GM19455 (cell line): ENCODE data around the gene TNS3.

Experiments
- ATAC-seq: cut with Tn5 transposase; IDR thresholded peaks from one replicate; pipeline ENCODE4 v1.9.1; 2021; ENCODE audit not compliant: unreplicated experiment

Gene TNS3

DNA sequence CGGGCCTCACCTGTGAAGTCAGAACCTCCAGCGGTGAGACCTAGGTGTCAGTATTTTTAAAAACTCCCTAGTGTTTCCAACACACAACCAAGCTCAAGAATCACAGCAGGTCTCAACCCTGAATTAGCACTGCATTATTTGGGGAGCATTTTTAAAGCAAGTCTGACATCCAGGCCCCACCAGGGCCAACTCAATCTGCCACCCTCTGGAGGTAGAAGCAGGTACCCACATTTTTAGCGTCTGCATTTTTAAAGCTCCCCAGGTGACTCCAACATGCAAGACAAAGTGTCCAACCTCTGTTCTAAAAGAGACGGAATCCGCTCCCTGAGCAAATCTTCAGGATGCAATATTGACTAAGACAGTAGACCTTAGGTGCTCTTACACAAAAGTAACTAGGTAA lies 225.7 kb downstream of the TNS3 start:
- ATAC-seq, result no peak

DNA sequence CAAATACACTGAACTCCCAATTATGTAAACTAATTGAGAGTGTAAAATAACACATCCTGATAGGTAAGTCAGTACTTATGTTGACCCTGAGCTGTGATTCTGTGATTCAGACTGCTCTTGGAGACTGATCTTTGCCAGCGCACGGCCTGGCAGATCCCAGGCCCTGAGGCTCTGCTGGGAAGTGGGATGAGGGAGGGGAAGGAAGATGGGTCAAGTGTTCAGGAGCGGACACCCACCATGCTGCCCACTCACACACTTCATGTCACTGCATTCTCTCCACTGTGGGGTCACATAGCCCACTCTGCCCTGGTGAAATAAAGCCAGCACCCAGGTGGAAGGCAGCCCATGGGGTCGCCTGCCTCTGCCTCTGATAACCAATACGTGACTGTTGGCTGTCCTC lies 226.2 kb downstream of the TNS3 start:
- ATAC-seq, result no peak

DNA sequence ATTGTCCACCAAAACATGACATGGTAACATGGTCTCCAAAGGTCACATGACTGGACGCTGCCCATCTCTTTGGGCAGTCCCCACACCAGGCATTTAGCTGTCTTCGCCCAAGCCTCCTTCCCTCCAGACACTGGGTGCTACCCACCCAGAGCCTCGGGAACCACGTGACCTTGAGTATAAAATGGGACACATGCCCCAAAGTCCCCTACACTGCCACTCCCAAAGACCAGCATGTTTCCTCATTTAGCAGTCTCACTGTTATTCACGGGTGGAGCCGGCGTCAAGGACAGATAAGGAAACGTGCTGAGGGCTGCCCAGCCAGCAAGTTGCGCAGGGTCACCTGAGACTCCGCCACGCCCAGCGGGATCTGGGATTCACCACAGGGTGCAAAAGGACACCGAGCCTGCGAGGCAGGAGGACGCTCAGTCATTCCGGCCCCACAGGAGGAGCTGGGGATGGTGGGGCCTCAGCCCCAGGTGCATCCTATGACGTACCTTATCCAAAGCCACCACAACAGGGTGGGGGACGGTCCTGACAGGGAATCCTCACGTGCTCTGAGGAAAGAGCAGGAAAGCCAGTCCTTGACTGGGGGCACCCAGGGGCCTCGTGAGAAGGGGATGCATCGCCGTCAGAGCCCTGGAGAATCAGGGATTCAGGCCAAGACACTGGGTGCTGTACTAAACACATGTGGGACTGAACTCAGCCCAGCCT lies 226.9 kb downstream of the TNS3 start:
- ATAC-seq, result no peak

DNA sequence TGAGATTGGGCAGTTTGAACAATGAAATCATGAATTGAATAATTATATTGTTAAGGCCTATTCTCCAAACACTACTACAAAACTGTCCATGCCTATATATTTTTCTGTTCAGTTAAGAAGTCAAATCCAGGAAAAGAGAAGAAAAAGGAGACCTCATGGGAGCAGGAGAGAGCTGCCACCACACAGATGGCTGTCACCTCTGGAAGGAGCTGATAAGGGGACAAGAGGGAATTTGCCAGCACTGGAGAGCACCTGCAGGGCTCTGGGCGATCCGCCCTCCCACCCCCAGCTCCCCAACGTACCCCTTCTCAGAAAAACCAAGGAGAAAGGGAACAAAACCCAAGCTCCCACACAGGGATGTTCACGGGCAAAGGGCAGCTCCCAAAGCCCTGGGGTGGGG lies 227.8 kb downstream of the TNS3 start:
- no peak for ATAC-seq

DNA sequence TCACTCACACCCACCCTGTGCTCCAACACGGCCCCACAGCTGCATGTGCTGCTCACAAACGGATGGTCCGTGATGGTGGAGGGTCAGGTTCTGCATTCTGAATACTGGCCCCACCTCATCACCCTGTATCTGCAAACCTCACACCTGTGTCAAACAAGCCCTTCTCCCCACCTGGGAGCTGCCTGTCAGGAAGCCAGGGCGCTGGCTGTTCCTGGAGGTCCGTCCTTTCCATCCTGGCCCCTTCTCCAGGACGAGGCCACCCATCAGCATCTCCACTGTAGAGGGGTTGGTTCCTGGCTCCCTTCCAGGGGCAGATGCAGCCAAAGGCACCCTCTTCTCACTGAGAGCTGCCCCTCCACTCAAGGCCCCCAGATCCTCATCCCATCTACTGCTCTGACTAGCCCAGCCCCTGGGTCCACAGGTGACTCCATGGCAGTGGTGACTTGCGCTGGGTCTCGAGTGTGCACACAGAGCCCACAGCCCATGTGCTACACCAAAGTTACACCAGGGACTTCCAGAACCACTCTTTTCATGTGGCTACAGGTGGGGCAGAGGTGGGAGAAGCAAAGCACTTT lies 229.4 kb downstream of the TNS3 start:
- no peak for ATAC-seq

DNA sequence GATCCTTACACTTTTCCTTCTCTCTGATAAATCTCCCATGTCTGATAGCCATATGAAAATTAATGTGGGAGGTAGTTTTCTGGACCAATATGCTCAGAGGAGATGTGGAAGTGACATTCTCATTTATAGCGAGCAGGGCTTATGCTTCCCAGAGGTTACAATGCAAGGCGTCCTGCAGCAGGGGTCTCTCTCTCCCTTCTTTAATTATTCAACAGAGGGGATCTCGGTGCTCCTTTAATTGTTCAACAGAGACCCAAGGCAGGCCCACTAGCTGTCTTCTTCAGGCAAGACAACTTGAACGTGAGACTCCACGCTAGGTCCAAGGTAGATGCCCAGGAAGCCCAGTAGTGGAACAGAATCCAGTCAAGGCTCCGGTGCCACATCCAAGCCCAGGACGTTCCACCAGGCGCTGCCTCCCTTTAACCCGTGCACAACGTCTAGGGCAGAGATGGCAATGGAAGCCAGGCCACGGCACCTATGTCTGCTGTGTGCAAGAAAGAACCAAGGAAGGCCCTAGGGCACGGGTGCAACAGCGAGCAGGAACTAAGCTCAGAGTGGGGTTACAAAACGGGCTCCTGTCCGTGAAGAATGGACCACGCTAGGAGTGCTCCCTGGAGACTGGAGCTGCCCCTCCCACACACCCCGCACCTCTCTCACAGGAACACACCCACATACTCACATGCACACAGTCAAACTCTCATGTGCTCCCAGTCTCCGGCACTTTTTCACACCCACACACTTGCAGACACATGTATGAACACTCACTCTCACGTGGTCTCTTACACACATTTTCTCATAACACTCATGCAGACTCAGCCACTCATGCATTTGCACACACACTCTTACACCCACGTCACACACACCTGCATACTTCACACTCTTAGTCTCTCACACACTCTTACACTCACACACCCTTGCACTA lies 230.4 kb downstream of the TNS3 start:
- ATAC-seq, result no peak

DNA sequence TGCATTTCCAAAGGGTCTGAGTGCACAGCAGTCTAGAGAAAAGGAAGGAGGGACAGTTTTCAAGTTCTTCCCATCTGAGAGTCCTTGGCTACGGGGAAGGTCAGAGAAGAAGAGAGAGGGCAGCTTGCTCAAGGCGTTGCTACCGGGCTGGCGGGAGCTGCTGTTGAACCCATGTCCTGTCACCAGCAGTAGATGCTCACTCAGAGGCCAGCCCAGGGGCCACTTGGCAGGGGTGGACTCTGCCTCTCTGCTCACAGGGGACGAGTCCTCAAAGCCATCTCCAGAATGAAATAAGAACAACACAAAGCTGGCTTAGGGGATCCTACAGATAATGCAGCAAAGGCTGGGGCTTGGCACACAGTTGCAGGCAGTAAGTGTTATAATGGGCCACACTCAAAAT lies 231.5 kb downstream of the TNS3 start:
- no peak for ATAC-seq

DNA sequence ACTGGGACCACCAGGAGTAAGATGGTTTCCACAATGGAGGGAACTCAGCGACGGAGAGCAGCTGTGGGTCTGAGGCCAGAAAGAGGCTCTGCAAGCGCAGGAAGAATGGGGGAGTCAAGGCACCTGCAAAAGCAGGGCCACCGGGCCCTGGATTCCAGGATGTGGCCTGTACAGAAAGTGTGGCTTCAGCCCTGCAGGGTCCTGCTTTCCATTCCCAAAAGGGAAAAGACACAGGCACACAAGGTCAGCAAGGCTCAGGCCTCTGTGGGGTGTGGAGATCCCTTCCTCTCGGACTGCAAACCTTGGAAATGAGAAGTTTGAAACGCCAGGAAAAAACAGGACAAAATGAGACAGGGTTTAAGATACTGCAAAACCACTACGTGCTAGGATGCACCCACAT lies 232.5 kb downstream of the TNS3 start:
- no peak for ATAC-seq

DNA sequence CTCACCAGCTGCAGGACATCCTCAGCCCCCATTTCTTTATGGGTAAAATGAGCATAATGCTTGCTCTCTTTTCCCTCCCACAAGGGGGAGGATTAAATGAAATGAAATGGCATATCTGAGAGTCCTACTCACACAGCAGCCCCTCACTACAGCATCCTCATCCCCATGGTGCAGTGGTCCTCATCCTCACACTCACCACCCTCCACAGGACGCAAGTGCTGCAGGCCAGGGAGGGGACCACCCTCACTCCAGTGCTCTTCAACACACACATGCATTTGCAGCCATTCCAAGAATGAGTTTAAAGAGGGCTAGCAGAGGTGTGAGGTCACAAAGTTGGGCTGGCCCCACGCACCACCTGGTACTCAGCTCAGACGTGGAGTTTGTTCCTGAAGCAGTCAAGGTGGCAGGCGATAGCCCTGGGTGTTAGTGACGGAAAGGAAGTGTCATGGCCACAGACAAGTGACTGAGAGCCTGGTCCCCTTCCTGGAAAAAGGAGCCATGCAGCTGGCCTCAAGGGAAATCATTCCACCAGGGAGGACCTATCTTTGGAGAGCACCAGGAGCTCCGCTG lies 234.0 kb downstream of the TNS3 start:
- no peak for ATAC-seq

DNA sequence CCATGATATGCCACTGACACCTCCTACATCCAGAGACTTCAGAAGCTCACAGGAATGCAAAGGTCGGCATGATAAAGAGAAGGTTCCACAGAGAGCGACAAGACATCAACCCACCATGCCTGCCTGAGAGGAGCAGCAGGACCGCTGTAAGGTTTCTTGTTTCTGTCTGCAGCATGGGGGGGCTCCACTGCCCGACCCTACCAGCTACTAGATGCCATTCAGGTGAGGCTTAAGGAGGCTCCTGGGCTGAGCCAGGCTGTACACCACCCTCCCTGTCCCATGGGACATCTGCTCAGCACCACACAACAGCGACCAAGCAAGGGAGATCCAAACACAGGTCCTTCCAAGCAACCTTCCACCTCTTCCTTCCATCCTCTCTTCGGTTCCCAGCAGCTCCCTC lies 234.6 kb downstream of the TNS3 start:
- no peak for ATAC-seq

DNA sequence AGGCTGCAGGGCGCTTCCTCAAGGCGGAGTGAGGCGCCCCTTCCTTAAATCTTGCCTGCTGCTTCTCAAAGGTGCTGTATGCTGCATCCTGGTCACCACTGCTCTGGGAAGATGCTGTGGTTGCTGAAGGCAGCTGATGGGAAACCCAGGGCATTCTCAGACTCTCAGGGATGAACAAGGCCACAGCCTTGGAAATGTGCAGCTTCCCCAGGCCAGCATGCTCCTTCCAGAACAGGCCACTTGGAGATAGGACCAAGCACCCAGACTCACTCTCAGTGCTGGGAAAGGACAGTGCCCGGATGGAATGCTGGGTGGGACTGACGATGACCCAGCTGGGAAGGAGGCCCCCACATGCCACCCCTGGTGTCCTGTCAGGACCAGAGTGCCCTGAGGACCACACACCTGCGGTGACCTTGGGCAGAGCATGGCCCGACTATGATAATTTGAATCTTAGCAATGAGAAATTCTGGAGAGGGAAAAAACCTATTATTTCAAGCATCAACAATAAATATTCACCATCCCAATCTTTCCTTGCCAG lies 235.5 kb downstream of the TNS3 start:
- ATAC-seq, result no peak

DNA sequence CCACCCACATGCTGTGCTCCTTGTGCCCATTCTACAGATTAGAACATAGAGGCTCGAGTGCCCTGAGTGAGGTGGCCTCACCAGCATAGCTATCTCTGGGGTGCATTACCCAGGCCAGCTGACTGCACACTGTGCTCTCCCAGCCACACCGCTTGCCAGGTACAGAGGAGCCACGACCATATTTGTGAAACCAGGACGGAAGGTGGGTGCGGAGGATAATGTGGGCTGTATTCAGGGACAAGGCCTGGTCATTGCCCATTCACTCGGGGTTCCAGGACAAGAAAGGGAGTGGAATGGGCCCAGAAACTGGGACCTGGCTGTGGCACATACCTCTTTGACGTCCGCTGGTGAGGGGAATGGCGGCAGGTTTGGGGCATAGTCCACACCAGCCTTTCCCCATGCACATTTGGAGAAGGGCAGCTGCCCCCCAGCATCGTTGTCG lies 236.0 kb downstream of the TNS3 start:
- ATAC-seq, result no peak

DNA sequence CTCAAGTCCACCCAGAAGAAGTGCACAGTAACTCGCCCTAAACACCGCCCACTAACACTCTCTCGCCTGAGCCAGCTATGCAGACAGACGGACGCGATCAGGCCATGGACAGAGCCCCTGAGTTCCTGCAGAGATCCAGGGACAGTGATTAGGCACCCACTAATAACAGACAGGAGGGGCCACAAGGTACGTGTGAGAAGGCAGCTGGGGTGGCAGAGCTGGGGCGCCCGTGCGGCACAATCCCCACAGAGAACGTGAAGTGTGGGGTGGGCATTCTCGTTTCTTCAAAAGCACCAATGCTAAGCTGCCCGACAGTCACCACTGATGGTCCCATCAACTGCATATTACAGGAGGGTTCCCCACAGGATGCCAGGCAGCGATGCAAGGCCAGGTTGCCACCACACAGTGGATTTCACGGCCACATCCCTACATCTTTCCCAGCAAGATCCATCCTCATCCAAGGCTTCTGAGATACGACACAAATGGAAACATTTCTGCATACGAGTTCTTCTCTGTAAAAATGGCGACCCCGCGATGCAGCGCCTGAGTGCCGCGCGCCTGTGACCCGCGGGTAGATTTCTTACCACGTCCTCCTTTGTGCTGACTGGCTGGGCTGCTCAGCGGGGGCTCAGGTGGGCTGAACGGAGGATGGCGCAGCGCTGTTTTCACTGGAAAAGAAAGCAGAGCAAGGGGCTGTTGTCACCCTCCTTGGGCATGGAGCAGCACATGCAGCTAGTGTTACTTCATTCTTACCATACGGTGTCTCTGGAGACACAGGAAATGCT lies 237.5 kb downstream of the TNS3 start:
- ATAC-seq, result no peak

DNA sequence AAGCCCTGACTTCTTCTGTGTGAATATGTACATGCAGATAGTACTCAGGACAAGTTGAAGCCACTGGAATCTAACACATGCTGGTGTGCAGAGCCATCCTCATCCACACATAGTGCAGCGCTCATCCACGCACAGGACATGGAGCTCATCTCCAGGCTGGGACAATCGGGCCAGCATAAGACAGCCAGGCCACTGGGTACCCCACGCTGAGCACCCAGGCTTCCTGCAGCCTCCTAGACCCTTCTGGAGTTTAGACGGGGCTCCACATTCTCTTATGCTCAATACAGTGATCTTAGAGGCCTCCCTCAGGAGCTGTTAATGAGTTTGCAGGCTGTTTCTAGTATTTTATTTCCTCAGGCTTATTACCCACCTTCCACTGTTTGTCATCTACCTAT lies 238.9 kb downstream of the TNS3 start:
- no peak for ATAC-seq

DNA sequence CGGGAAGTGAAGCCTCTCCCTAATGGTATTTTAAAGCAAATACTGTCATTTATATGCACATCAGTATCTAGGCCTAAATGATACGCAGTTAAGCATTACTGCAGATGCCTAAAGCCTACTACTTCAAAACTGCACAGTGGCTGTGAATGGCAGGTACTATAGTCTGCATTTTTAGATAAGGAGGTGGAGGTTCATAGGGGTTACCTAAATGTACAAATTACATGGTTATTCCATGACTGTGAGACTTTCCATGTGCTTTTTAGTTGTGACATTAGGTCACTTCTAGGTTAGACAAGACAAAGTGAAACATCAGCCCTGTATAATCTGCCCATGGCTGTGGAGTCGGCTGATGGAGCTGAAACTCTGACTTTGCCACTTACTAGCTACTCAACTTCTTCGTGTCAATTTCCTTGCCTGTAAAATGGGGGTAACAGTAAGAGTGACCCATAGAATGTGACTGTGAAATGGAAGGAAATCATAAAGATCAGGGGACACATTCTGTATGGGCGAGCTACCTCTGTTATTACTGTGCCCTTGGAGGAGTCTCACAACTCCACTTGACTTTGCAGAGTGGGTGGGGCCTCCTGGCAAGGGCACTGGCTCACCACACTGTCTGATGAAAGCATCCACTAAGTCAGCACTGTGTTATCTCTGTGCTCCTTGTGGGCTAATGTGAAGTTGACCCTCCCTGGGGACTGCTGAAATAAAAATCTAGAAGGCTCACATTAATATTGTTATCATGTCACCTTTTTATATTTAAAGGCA lies 239.4 kb downstream of the TNS3 start:
- ATAC-seq, result no peak

DNA sequence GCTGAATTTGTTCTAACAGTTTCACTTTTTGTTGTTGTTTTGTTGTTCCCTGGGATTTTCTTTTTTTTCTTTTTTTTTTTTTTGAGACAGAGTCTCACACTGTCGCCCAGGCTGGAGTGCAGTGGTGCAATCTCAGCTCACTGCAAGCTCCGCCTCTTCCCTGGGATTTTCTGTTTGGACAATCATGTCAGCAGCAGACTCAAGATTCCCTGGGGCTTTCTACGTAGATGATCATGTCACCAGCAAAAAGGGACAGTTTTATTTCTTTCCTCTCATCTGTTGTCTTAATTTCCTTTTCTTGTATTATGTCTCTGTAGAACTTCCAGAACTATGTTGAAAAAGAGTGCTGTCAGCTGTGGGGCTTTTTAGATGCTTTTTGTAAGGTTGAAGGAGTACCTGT lies 241.4 kb downstream of the TNS3 start:
- ATAC-seq, result no peak

DNA sequence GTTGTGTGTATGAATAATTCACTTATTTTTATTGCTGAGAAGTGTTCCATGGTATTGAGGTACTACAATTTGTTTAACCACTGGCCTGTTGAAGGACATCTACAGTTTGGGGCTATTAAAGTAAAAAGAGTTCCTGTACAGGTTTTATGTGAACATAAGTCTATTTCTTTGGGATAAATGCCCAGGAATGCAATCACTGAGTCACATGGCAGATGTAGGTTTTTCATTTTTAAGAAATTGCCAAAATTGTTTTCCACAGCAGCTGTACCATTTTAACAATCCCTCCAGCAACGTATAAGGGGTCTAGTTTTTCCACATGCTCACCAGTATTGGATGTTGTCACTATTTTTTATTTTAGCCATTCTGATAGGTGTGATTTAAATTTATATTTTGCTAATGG lies 243.9 kb downstream of the TNS3 start:
- ATAC-seq, result no peak

DNA sequence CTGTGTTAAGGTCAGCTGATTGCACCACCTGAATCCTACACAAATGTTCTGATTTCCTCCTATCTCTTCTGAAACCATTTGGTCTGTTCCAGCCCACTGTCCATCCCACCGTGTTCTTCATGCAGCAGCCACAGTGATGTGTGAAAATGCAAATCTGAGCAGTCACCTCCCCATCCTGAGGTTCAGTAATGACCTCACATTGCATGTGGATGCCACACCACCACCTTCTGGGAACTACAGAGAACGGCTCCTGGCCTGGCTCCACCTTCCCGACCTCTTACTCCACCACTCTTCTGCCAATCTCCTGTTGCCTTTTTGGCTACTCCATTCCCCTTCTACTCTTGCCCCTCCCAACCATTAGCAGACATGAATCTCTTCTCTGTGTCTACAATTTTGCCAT lies 244.4 kb downstream of the TNS3 start:
- peak; percentile 63 for ATAC-seq

DNA sequence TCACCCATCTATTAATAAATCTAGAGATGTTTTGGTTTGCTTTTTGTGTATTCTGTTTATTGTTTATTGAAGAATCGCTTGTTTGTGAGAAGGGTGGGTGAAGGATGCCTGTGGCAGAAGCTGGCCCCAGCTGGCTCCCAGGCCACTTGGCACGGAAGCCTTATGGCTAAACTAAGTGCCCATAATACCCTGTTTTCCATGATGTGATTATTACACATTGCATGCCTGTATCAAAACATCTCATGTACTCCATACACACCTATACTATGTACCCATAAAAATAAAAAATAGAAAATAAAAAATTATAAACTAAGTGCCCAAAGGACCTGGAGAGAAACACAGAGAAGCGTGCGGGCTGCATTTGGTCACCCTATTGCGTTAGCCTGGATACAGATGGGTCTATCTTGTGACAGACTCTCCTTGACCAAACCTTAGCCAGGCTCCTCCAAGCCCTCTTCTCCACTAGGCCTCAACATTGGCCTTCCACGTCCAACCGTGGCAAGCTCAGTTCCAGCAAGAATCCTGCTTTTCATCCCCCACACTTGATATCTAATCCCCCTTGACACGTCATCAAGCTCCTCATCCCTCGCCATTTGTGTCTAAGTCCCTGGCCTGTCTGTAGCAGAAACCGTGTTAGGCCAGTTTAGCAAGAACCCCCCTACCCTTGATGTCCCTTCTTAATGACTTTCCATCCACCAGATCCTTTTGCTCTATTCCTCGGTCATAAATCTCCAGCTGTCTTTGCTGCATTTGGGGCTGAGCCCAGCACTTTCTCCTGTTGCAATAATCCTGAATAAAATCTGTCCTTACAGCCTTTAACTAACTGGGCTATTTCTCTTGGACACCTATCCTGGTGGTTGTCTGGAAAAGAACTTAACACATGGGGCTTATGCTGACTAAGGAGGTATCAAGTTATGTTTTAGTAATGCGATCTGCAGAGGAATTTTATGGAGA lies 245.2 kb downstream of the TNS3 start:
- no peak for ATAC-seq
